A673 (cell line): ENCODE data around the gene FAM222B.

ENCODE experiments used
- EZH2 ChIP-seq: fragments of 200-600 bp; sonication (generic); IDR thresholded peaks from 2 replicates; pipeline ENCODE4 v1.6.1; 2017; ENCODE audit warnings: borderline replicate concordance, low read depth, mild to moderate bottlenecking, mixed read lengths, antibody characterized with exemption, low read length; ENCODE audit not compliant: poor library complexity, severe bottlenecking
- TF ChIP-seq, protein P1 (sequence below): fragments of 300-800, 200-600 bp; sonication (generic); conservative IDR thresholded peaks from 2 replicates; pipeline ENCODE4 v1.5.1; 2017; ENCODE audit warnings: low read depth, mild to moderate bottlenecking, antibody characterized with exemption, low read length, moderate library complexity, mixed read lengths

- TF ChIP-seq EZH2, result no peak
- TF ChIP-seq, protein P1, sequence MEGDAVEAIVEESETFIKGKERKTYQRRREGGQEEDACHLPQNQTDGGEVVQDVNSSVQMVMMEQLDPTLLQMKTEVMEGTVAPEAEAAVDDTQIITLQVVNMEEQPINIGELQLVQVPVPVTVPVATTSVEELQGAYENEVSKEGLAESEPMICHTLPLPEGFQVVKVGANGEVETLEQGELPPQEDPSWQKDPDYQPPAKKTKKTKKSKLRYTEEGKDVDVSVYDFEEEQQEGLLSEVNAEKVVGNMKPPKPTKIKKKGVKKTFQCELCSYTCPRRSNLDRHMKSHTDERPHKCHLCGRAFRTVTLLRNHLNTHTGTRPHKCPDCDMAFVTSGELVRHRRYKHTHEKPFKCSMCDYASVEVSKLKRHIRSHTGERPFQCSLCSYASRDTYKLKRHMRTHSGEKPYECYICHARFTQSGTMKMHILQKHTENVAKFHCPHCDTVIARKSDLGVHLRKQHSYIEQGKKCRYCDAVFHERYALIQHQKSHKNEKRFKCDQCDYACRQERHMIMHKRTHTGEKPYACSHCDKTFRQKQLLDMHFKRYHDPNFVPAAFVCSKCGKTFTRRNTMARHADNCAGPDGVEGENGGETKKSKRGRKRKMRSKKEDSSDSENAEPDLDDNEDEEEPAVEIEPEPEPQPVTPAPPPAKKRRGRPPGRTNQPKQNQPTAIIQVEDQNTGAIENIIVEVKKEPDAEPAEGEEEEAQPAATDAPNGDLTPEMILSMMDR, result no peak
These were observed 135.9 kb downstream of the FAM222B start for GRCh38 chr17:28706471-28707338.
